Measurements from ENCODE around the gene NEK1.

- TF ChIP-seq CTCF (IDR thresholded peaks at IDR 0.05): no peak
- no peak for TF ChIP-seq EZH2 (IDR thresholded peaks at IDR 0.05; ENCODE audit: borderline replicate concordance, insufficient read depth, low read depth, low read length, poor library complexity, severe bottlenecking)
These were observed 55.2 kb downstream of the NEK1 start for GRCh38 chr4:169557061-169557636.

Measured in B cell (primary cell).